KMS-11 (cell line): Measurements from ENCODE around the gene MYL6.

Experiments used
- H2AFZ ChIP-seq: fragments of 200-600 bp; sonication (generic); 2 replicates; pipeline ENCODE4 v1.6.1; 2016; ENCODE audit warnings: antibody characterized with exemption, mixed run types, low read depth
- H3K27ac ChIP-seq: fragments of 200-600 bp; sonication (generic); 2 replicates; pipeline ENCODE4 v1.6.1; 2016; ENCODE audit warnings: mild to moderate bottlenecking, mixed run types
- H3K27me3 ChIP-seq: fragments of 200-600 bp; sonication (generic); 2 replicates; pipeline ENCODE4 v1.6.1; 2017; ENCODE audit warnings: mild to moderate bottlenecking, low read depth, mixed run types, moderate library complexity; ENCODE audit not compliant: insufficient read depth
- H3K36me3 ChIP-seq: fragments of 200-600 bp; sonication (generic); 2 replicates; pipeline ENCODE4 v1.6.1; 2017; ENCODE audit warnings: mild to moderate bottlenecking, mixed run types; ENCODE audit not compliant: insufficient read depth
- H3K4me1 ChIP-seq: fragments of 200-600 bp; sonication (generic); 2 replicates; pipeline ENCODE4 v1.6.1; 2016; ENCODE audit warnings: mild to moderate bottlenecking, low read depth, mixed run types; ENCODE audit not compliant: poor library complexity, severe bottlenecking
- H3K4me2 ChIP-seq: fragments of 200-600 bp; sonication (generic); 2 replicates; pipeline ENCODE4 v1.7.0; 2016; ENCODE audit warnings: mild to moderate bottlenecking, mixed run types
- H3K4me3 ChIP-seq: fragments of 200-600 bp; sonication (generic); IDR thresholded peaks from 2 replicates; pipeline ENCODE4 v1.6.1; 2017; ENCODE audit warnings: low read depth, low read length, mixed read lengths; ENCODE audit not compliant: insufficient read depth
- H3K79me2 ChIP-seq: fragments of 200-600 bp; sonication (generic); 2 replicates; pipeline ENCODE4 v1.6.1; 2016; ENCODE audit warnings: low read depth, mixed run types; ENCODE audit not compliant: insufficient read depth
- H3K9ac ChIP-seq: fragments of 200-600 bp; sonication (generic); 2 replicates; pipeline ENCODE4 v1.6.1; 2016; ENCODE audit warnings: mild to moderate bottlenecking, mixed run types
- H4K20me1 ChIP-seq: fragments of 200-600 bp; sonication (generic); 2 replicates; pipeline ENCODE4 v1.6.1; 2016; ENCODE audit warnings: mild to moderate bottlenecking, mixed run types; ENCODE audit not compliant: insufficient read depth
- CTCF ChIP-seq: fragments of 200-600 bp; sonication (generic); conservative IDR thresholded peaks from 2 replicates; pipeline ENCODE4 v1.6.1; 2017; ENCODE audit warnings: low read depth, mild to moderate bottlenecking, antibody characterized with exemption, low read length, moderate library complexity, mixed read lengths

The MYL6 gene

DNA sequence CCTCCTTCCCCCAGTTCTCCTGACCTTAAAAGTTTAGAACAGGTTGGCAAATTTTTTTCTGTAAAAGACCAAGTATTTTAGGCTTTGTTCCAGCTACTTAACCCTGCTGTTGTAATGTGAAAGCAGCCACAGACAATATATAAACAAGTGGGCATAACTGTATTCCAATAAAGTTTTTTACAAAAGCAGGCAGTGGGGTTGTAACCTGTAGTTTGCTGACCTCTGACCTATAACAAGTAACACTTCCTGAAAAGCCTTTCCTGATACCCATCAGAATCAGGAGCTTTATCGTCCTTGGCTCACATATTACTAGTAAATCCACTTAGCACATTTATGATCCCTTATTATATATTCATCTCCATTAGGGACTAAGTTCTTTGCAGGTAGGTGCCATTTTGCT lies 44.2 kb downstream of the MYL6 start:
- no peak overlapping the region for H3K4me3 ChIP-seq
- no peaks in the 10 kb centered on the region for H4K20me1 ChIP-seq
- no peak for TF ChIP-seq CTCF
- H3K27ac ChIP-seq: no peak overlapping the region
- no peak overlapping the region for H2AFZ ChIP-seq
- H3K36me3 ChIP-seq: no peaks in the 10 kb centered on the region
- H3K79me2 ChIP-seq: no peaks in the 10 kb centered on the region
- no peak overlapping the region for H3K4me2 ChIP-seq
- H3K27me3 ChIP-seq: no peaks in the 10 kb centered on the region
- H3K4me1 ChIP-seq: peaks cover 5% of the 10 kb centered on the region
- no peak overlapping the region for H3K9ac ChIP-seq

DNA sequence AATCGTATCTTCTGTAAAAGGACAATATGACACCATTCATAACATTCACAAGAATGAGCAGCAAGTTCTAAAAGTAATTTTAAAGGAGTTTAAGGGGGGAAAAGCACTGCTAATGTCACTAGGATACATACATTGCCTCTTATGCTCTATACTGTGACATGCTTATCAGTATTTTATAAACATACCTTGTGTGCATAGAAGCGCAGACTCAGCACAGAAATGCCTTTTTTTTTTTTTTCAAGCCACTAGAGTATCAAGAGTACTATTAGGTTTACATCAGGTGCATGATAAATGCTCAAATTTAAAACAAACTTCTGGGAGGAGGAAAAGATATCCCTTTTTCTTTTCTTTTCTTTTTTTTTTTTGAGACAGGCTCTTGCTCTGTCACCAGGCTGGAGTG lies 44.7 kb downstream of the MYL6 start:
- H3K27ac ChIP-seq: no peak overlapping the region

GRCh38 chr12:56204275-56204674 lies 46.1 kb downstream of the MYL6 start:
- Histone ChIP-seq H3K27ac (no peak overlapping the region), H2AFZ (no peak overlapping the region), H3K9ac (no peak overlapping the region), H3K36me3 (no peaks in the 10 kb centered on the region), H3K79me2 (no peaks in the 10 kb centered on the region), H3K27me3 (no peaks in the 10 kb centered on the region), H3K4me3 (no peak overlapping the region), H3K4me1 (peaks cover 5% of the 10 kb centered on the region), H3K4me2 (no peak overlapping the region), H4K20me1 (no peaks in the 10 kb centered on the region)
- TF ChIP-seq CTCF: no peak

More for the DNA sequence above, 44.7 kb downstream of the MYL6 start:
- H3K9ac ChIP-seq: no peak overlapping the region
- H3K36me3 ChIP-seq: no peaks in the 10 kb centered on the region
- no peaks in the 10 kb centered on the region for H4K20me1 ChIP-seq
- H3K27me3 ChIP-seq: no peaks in the 10 kb centered on the region
- TF ChIP-seq CTCF: no peak
- H3K79me2 ChIP-seq: no peaks in the 10 kb centered on the region
- H3K4me3 ChIP-seq: no peak overlapping the region
- no peak overlapping the region for H2AFZ ChIP-seq
- H3K4me2 ChIP-seq: no peak overlapping the region
- H3K4me1 ChIP-seq: peaks cover 5% of the 10 kb centered on the region

DNA sequence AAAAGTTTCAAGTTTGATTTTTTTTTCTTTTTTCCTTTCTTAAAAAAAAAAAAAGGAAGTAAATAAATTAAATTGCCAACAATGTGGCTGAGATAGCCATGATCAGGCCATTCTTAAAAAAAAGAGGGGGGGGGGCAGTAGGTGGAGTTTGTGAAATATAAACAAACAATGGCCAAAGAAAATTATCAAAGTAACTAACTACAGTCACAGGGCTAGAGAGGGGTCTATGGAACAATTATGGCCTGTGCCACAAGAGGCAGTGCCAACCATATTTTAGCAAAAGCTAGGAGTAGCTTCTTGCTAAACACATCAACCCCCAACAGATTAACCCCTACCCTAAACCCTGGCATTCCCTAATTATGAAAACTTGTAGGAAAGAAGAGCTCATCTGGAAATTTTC lies 47.3 kb downstream of the MYL6 start:
- Histone ChIP-seq H3K9ac (no peak overlapping the region), H3K4me2 (no peak overlapping the region), H3K36me3 (no peaks in the 10 kb centered on the region; the same call in 1 of the 2 replicates), H3K27ac (no peak overlapping the region), H3K79me2 (no peaks in the 10 kb centered on the region), H3K4me3 (no peak overlapping the region), H2AFZ (no peak overlapping the region), H3K27me3 (no peaks in the 10 kb centered on the region), H3K4me1 (peaks cover 5% of the 10 kb centered on the region), H4K20me1 (no peaks in the 10 kb centered on the region)
- TF ChIP-seq CTCF: peak; percentile 39
